HFF-Myc (cell line): Measurements from ENCODE around the gene ASB5.

Experiments
- DNase-seq: peaks from one replicate; pipeline ENCODE4 v3.0.0-alpha.2; 2011; ENCODE audit warnings: low read depth; ENCODE audit errors: extremely low read depth
- H3K4me3 ChIP-seq: replicated peaks from 2 replicates; pipeline ENCODE4 v1.5.1; 2011; ENCODE audit warnings: low read depth, mild to moderate bottlenecking, control low read depth, low read length
- TF ChIP-seq, protein P1 (sequence below): IDR thresholded peaks from 2 replicates; pipeline ENCODE4 v1.5.1; 2012; ENCODE audit warnings: mild to moderate bottlenecking, low read depth, low read length, control low read depth; ENCODE audit errors: missing control alignments

The ASB5 gene

DNA sequence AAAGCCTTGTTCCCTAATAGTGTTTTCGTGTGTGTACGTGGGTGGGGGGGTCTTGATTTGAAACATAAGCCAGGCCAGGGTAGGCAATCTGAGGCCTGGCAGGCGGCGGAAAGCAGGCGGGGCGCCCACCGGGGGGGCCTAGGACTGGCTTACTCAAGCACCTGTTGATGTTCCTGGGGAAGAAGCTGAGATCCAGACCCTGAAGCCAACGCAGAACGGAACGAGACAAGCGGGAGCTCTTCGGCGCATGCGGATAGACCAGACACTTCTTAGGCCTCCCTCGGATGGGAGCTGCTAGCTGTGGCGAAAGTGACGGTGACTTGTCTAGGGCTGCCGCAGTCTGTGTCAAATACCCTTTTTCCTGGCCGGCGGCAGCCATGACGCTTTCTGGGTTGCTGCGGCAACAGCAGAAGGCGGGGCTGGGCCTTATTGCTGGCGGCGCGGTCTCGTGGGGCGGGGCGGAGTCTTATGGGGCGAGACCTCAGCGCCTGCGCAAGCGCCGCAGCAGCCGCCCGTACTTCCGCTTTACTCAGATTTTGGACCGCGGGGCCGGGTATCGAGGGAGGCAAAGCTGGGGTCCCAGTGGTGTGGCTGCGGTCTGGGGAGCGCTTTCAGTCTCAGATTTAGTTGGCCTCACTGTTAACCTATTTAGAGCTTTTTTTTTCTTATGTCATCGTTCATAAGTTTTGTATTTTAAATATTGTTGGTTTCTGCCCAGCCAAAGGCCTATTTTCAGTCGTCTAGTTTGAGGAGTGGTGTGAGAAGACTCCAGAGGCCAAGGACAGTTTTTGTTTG is 73.6 kb downstream of the ASB5 start, which contains the start of gene SPATA4:
Gene SPATA4, minus strand, starts transcription at position 402 of the 795 bp plus-strand sequence. Its CDS starts 23 bp downstream, at position 379.
- peak; percentile 57 for DNase-seq
- TF ChIP-seq, protein P1, sequence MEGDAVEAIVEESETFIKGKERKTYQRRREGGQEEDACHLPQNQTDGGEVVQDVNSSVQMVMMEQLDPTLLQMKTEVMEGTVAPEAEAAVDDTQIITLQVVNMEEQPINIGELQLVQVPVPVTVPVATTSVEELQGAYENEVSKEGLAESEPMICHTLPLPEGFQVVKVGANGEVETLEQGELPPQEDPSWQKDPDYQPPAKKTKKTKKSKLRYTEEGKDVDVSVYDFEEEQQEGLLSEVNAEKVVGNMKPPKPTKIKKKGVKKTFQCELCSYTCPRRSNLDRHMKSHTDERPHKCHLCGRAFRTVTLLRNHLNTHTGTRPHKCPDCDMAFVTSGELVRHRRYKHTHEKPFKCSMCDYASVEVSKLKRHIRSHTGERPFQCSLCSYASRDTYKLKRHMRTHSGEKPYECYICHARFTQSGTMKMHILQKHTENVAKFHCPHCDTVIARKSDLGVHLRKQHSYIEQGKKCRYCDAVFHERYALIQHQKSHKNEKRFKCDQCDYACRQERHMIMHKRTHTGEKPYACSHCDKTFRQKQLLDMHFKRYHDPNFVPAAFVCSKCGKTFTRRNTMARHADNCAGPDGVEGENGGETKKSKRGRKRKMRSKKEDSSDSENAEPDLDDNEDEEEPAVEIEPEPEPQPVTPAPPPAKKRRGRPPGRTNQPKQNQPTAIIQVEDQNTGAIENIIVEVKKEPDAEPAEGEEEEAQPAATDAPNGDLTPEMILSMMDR = no peak

DNA sequence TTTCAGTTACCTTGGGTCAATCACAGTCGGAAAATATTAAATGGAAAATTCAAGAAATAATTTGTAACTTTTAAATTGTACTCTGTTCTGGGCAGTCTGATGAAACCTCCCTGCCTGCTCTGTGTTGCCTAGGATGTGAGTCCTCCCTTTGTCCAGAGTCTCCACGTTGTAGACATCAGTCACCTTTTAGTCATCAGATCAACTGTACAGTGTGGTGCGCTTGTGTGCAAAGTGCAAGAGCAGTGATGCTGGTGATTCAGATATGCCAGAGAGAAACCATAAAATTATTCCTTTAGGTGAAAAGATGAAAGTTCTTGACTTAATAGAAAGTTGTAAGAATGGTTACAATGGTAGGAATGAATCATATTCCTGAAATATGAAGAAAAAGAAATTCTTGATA is 75.1 kb downstream of the ASB5 start:
- DNase-seq = no peak
- TF ChIP-seq, protein P1 = no peak
- no peak overlapping the region for H3K4me3 ChIP-seq

More for the DNA sequence above, 73.6 kb downstream of the ASB5 start, which contains the start of gene SPATA4:
- peak within 1 kb of the TSS; percentile 58 for H3K4me3 ChIP-seq

DNA sequence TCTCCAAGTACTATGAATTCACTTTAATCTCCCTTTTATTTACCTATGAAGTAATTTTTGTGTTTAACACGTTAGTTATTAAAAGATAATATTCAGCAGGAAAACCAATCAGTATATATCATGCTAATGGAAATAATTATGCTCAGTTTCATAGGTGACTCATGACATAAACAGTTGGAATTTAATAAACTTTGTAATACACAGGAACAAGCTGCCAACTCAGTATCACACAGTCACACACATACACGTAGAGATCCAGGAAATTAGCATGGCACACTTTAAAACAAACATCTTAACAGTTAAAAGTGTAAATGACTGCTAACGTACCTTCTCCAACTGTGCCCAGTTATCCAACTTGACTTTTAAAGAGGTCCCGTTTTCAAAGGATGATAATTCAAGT is 75.9 kb downstream of the ASB5 start:
- TF ChIP-seq, protein P1 = no peak
- H3K4me3 ChIP-seq = no peak overlapping the region
- no peak for DNase-seq

DNA sequence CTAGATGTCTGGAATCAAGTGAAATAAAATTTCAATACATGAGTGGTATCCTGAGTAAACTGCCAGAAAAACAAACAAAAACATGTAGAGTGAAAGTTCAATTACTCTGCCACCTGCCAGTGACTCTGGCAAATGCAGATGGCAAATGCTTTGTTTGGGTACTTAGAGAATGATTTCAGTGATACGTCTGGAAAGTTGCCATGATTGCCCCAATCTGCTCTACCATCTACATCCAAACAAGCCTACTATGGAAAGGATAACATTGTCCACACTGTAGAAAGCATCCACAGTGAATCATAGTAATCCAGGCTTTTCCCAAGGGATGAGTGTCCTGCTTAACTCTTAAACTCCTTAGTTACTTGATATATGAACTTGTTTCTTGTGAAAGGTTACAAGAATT is 77.0 kb downstream of the ASB5 start:
- DNase-seq = no peak
- no peak overlapping the region for H3K4me3 ChIP-seq
- TF ChIP-seq, protein P1 = no peak

DNA sequence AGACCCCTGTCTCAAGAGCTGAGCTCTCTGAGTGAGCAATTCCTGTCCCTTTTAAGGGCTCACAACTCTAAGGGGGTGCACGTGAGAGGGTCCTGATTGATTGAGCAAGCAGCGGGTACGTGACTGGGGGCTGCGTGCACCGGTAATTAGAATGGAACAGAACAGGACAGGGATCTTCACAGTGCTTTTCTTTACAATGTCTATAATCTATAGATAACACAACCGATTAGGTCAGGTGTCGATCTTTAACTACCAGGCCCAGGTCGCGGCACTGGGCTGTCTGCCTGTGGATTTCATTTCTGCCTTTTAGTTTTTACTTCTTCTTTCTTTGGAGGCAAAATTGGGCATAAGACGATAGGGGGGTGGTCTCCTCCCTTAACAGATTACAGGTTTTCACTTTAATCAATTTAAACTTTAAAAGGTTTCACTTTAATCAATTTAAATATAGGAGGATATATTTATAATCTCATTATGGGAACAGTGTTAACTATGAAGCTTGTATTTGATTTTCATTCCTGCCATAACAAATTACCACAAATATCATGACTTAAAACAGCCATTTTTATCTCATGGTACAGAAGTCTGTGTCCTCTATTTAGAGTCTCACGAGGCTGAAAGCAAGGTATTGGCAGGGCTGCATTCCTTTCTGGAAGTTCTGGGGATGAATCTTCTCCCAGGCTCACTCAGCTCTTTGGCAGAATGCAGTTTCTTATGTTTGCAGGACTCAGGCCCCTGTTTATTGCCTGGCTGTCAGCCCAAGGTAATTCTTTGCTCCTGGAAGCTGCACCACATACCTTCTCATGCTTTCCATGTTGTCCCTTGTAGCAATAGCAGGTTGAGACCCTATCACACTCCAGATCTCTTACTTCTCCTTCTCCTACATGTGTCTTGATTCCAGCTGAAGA is 78.9 kb downstream of the ASB5 start:
- TF ChIP-seq, protein P1 = no peak
- H3K4me3 ChIP-seq = no peak overlapping the region
- no peak for DNase-seq

DNA sequence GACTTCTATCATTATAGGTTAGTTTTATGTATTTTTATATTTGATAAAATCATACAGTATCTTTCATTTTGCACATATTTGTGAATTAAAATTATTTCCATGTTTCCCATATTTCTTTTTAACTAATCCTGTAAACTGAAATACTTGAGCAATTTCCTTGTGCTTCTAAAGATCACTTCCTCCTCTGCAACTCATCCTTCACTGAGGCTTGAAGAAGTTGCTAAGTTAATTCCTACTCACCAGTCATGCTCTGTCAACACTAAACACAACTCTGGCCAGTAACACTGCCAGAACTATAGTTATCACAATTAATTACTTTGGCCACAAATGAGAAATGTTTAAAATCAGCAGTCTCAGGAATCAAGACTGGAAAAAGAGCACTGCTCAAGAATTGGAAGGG is 80.4 kb downstream of the ASB5 start:
- TF ChIP-seq, protein P1 = no peak
- no peak overlapping the region for H3K4me3 ChIP-seq
- DNase-seq = no peak
